C4-2B (cell line): ENCODE measurements around the gene CCDC171.
"Not testable (repeated sequence)": the region's sequence is repeated elsewhere in the genome, so short reads cannot be mapped to it uniquely, and the experiment has no call there.

Source experiments
- H3K27ac ChIP-seq: fragments of 450-650 bp; 2 replicates; pipeline ENCODE4 v1.5.1; 2017
- CTCF ChIP-seq: fragments of 450-650 bp; conservative IDR thresholded peaks from 2 replicates; pipeline ENCODE4 v1.5.1; 2017; ENCODE audit warnings: mild to moderate bottlenecking
- ZFX ChIP-seq: fragments of 450-650 bp; IDR thresholded peaks from 2 replicates; pipeline ENCODE4 v1.6.1; 2017

CCDC171 gene

GRCh38 chr9:15513335-15513734 is 39.5 kb upstream of the CCDC171 start:
- peak; percentile 18; the same call in 1 of the 2 replicates for TF ChIP-seq CTCF
- TF ChIP-seq ZFX, result no peak
- H3K27ac ChIP-seq, result no peak overlapping the region

GRCh38 chr9:15519831-15520230 is 33.0 kb upstream of the CCDC171 start:
- TF ChIP-seq CTCF (no peak), ZFX (no peak)
- H3K27ac ChIP-seq, result no peak overlapping the region

GRCh38 chr9:15521254-15521653 is 31.6 kb upstream of the CCDC171 start:
- no peak overlapping the region for H3K27ac ChIP-seq
- TF ChIP-seq ZFX (no peak), CTCF (no peak)

GRCh38 chr9:15522130-15522755 is 30.6 kb upstream of the CCDC171 start:
- TF ChIP-seq CTCF, result no peak
- TF ChIP-seq ZFX, result no peak

GRCh38 chr9:15524845-15525455 is 27.9 kb upstream of the CCDC171 start:
- TF ChIP-seq ZFX (no peak), CTCF (no peak)
- H3K27ac ChIP-seq, result no peak overlapping the region

More at GRCh38 chr9:15522130-15522755, 30.6 kb upstream of the CCDC171 start:
- no peak overlapping the region for H3K27ac ChIP-seq

GRCh38 chr9:15525958-15526357 is 26.9 kb upstream of the CCDC171 start:
- no peak overlapping the region for H3K27ac ChIP-seq
- TF ChIP-seq CTCF (no peak), ZFX (no peak)

GRCh38 chr9:15527035-15527434 is 25.8 kb upstream of the CCDC171 start:
- H3K27ac ChIP-seq, result not testable (repeated sequence)
